HEK293 (cell line): ENCODE results near the gene GALNT1.

Source experiments
- CTCF ChIP-seq: fragments of 450-650 bp; formaldehyde crosslinking; IDR thresholded peaks from 2 replicates; pipeline ENCODE4 v1.5.1; 2016; ENCODE audit warnings: missing biosample characterization, missing genetic modification characterization
- MYNN ChIP-seq: fragments of 450-650 bp; formaldehyde crosslinking; IDR thresholded peaks from 2 replicates; pipeline ENCODE4 v1.5.1; 2016; ENCODE audit warnings: missing biosample characterization, missing genetic modification characterization, borderline replicate concordance
- PRDM4 ChIP-seq: fragments of 450-650 bp; formaldehyde crosslinking; IDR thresholded peaks from 2 replicates; pipeline ENCODE4 v1.5.1; 2017; ENCODE audit warnings: missing biosample characterization, missing genetic modification characterization
- ZNF18 ChIP-seq: fragments of 450-650 bp; formaldehyde crosslinking; IDR thresholded peaks from 2 replicates; pipeline ENCODE4 v1.5.1; 2016; ENCODE audit warnings: missing biosample characterization, missing genetic modification characterization
- ZNF311 ChIP-seq: fragments of 450-650 bp; formaldehyde crosslinking; IDR thresholded peaks from 2 replicates; pipeline ENCODE4 v1.5.1; 2017; ENCODE audit warnings: missing biosample characterization, missing genetic modification characterization, borderline replicate concordance

- TF ChIP-seq MYNN (tag by site-specific recombination), result no peak
- no peak for TF ChIP-seq CTCF (tag by site-specific recombination)
- no peak for TF ChIP-seq PRDM4 (tag by site-specific recombination)
- no peak for TF ChIP-seq ZNF311
- TF ChIP-seq ZNF18 (tag by site-specific recombination), result no peak
Measured at GRCh38 chr18:35694808-35695207, 113.3 kb downstream of the GALNT1 start.
